Activated CD8-positive, alpha-beta T cell treated with anti-CD3 and anti-CD28 coated beads for 36 hours (primary cell): Measurements from ENCODE around the gene SH3GL1. TPM values are rescaled to one million over a fixed set of nuclear protein-coding genes. Genes with fewer than 3 reads are reported as not detected.

Experiments
- ATAC-seq: fragments of 200-7000 bp; cut with Tn5 transposase; one replicate; pipeline ENCODE4 v1.10.0; 2021; ENCODE audit warnings: mild to moderate bottlenecking, moderate library complexity
- CTCF ChIA-PET: fragments of 350-600 bp; sonication (Branson Sonifier 250); formaldehyde crosslinking; loops from one replicate; lab custom pipeline; 2021; ENCODE audit warnings: antibody characterized with exemption; lab: Charles Lee
- POLR2A ChIA-PET: fragments of 350-600 bp; sonication (Branson Sonifier 250); formaldehyde crosslinking; loops from one replicate; lab custom pipeline; 2021; ENCODE audit warnings: antibody characterized with exemption; lab: Charles Lee
- DNase-seq: peaks from one replicate; pipeline ENCODE4 v3.0.0-alpha.2; 2020
- H3K27ac Mint-ChIP-seq: one replicate; pipeline ENCODE4 v1.8.0; 2021; ENCODE audit warnings: mild to moderate bottlenecking, mixed read lengths
- H3K27me3 Mint-ChIP-seq: one replicate; pipeline ENCODE4 v1.8.0; 2021; ENCODE audit warnings: mixed read lengths
- H3K36me3 Mint-ChIP-seq: one replicate; pipeline ENCODE4 v1.8.0; 2021; ENCODE audit warnings: low read depth, mixed read lengths
- H3K4me1 Mint-ChIP-seq: one replicate; pipeline ENCODE4 v1.8.0; 2021; ENCODE audit warnings: low read depth, mixed read lengths
- H3K4me3 Mint-ChIP-seq: one replicate; pipeline ENCODE4 v1.8.0; 2021; ENCODE audit warnings: mild to moderate bottlenecking, moderate library complexity, mixed read lengths
- H3K9me3 Mint-ChIP-seq: one replicate; pipeline ENCODE4 v1.8.0; 2021; ENCODE audit warnings: mixed read lengths
- CTCF ChIP-seq: fragments of 200-600 bp; IDR thresholded peaks from one replicate; pipeline ENCODE4 v1.8.0; 2022; ENCODE audit warnings: antibody characterized with exemption, mild to moderate bottlenecking
- intact Hi-C: fragments of 100-400 bp; cut with micrococcal nuclease; formaldehyde crosslinking; loops from one replicate; pipeline ENCODE4 v1.10.0; 2022
- total RNA-seq, 2 experiments: library from RNA; stranded (reverse); gene quantifications; one replicate each; pipeline ENCODE4 v1.2.3, GENCODE V29; 2021

Gene SH3GL1
- 10 to 100 TPM; 53.1 to 59.2 TPM for total RNA-seq

- intact Hi-C loops = no loop called here
- peak within 1 kb of the TSS; percentile 97 for H3K27ac Mint-ChIP-seq
- DNase-seq (peak; percentile 93), ATAC-seq (peak; percentile 71)
- ChIA-PET POLR2A (interaction anchor here (0.7 to 1.7 kb wide), 6 partner anchors 20 to 153 kb away, joined by 3 to 12 read pairs (median 4); partner anchors contain the start of genes MPND and YJU2), CTCF (interaction anchor here (0.6 to 2.5 kb wide), 16 partner anchors 9 to 637 kb away, joined by 3 to 15 read pairs (median 5); partner anchors contain the start of genes HDGFL2 and MPND)
- peaks cover 43% of the 10 kb centered on the region for H3K36me3 Mint-ChIP-seq
- H3K9me3 Mint-ChIP-seq = no peaks in the 10 kb centered on the region
- peak within 1 kb of the TSS; percentile 95 for H3K4me3 Mint-ChIP-seq
- TF ChIP-seq CTCF = peak; percentile 89
- no peaks in the 10 kb centered on the region for H3K27me3 Mint-ChIP-seq
- H3K4me1 Mint-ChIP-seq = peaks cover 52% of the 10 kb centered on the region
Measured at GRCh38 chr19:4400135-4400936, at the start of gene SH3GL1. SH3GL1 (minus strand) TSS chr19:4400547; CDS start chr19:4400368, 179 bp downstream.

- intact Hi-C loops = no loop called here
- H3K4me3 Mint-ChIP-seq = no peak overlapping the region
- peaks cover 10% of the 10 kb centered on the region for H3K36me3 Mint-ChIP-seq
- no peaks in the 10 kb centered on the region for H3K27me3 Mint-ChIP-seq
- no peaks in the 10 kb centered on the region for H3K4me1 Mint-ChIP-seq
- POLR2A ChIA-PET = interaction anchor here (0.8 to 1.6 kb wide), 2 partner anchors 13 to 24 kb away, joined by 3 to 5 read pairs; no protein-coding TSS in a partner anchor
- CTCF ChIA-PET = no interaction called here
- no peak overlapping the region for H3K27ac Mint-ChIP-seq
- ATAC-seq = no peak
- DNase-seq = no peak
- H3K9me3 Mint-ChIP-seq = no peaks in the 10 kb centered on the region
- no peak for TF ChIP-seq CTCF
Measured at GRCh38 chr19:4449639-4450028, 49.3 kb upstream of the SH3GL1 start.

GRCh38 chr19:4449022-4449638 lies 48.8 kb upstream of the SH3GL1 start:
- ATAC-seq = no peak
- intact Hi-C loops = no loop called here
- H3K27me3 Mint-ChIP-seq = no peaks in the 10 kb centered on the region
- no peak overlapping the region for H3K27ac Mint-ChIP-seq
- ChIA-PET CTCF (no interaction called here), POLR2A (interaction anchor here (0.8 to 1.6 kb wide), 3 partner anchors 12 to 40 kb away, joined by 3 to 5 read pairs (median 5); no protein-coding TSS in a partner anchor)
- no peaks in the 10 kb centered on the region for H3K4me1 Mint-ChIP-seq
- H3K4me3 Mint-ChIP-seq = no peak overlapping the region
- no peak for TF ChIP-seq CTCF
- H3K36me3 Mint-ChIP-seq = peaks cover 10% of the 10 kb centered on the region
- H3K9me3 Mint-ChIP-seq = no peaks in the 10 kb centered on the region
- no peak for DNase-seq

GRCh38 chr19:4448147-4448985 lies 48.0 kb upstream of the SH3GL1 start:
- Mint-ChIP-seq H3K9me3 (no peaks in the 10 kb centered on the region), H3K27ac (no peak overlapping the region), H3K27me3 (no peaks in the 10 kb centered on the region), H3K4me3 (no peak overlapping the region), H3K4me1 (no peaks in the 10 kb centered on the region), H3K36me3 (peaks cover 10% of the 10 kb centered on the region)
- TF ChIP-seq CTCF = no peak
- ChIA-PET CTCF (no interaction called here), POLR2A (interaction anchor here (0.8 to 1.6 kb wide), 3 partner anchors 11 to 39 kb away, joined by 3 to 5 read pairs (median 5); no protein-coding TSS in a partner anchor)
- intact Hi-C loops = no loop called here
- ATAC-seq (no peak), DNase-seq (no peak)
